ENCODE results near the gene CASP7.

The CASP7 gene

GRCh38 chr10:113742466-113742865 is 62.8 kb downstream of the CASP7 start:
- H3K9ac ChIP-seq (ENCODE audit: low read length): no peak overlapping the region

GRCh38 chr10:113743594-113743993 is 63.9 kb downstream of the CASP7 start:
- H3K4me1 ChIP-seq (ENCODE audit: insufficient read depth, low read length): no peaks in the 10 kb centered on the region
- H3K27ac ChIP-seq (ENCODE audit: low read depth, low read length): no peak overlapping the region
- no peaks in the 10 kb centered on the region for H3K36me3 ChIP-seq (ENCODE audit: insufficient read depth, low read length)
- no peak overlapping the region for H3K9ac ChIP-seq (ENCODE audit: low read length)
- H3K9me3 ChIP-seq (ENCODE audit: low read length): no peaks in the 10 kb centered on the region
- no peak overlapping the region for H3K4me3 ChIP-seq (ENCODE audit: low read depth in 1 of 2, low read length in 2 of 2)
- no peaks in the 10 kb centered on the region for H3K27me3 ChIP-seq (ENCODE audit: control insufficient read depth in 1 of 2, insufficient read depth in 2 of 2, low read length in 2 of 2)

More at GRCh38 chr10:113742466-113742865, 62.8 kb downstream of the CASP7 start:
- no peaks in the 10 kb centered on the region for H3K4me1 ChIP-seq (ENCODE audit: insufficient read depth, low read length)
- no peak overlapping the region for H3K4me3 ChIP-seq (ENCODE audit: low read depth in 1 of 2, low read length in 2 of 2)
- no peak overlapping the region for H3K27ac ChIP-seq (ENCODE audit: low read depth, low read length)
- no peaks in the 10 kb centered on the region for H3K27me3 ChIP-seq (ENCODE audit: control insufficient read depth in 1 of 2, insufficient read depth in 2 of 2, low read length in 2 of 2)
- no peaks in the 10 kb centered on the region for H3K36me3 ChIP-seq (ENCODE audit: insufficient read depth, low read length)
- H3K9me3 ChIP-seq (ENCODE audit: low read length): no peaks in the 10 kb centered on the region

GRCh38 chr10:113745374-113745773 is 65.7 kb downstream of the CASP7 start:
- H3K27me3 ChIP-seq (ENCODE audit: control insufficient read depth in 1 of 2, insufficient read depth in 2 of 2, low read length in 2 of 2): no peaks in the 10 kb centered on the region
- H3K9me3 ChIP-seq (ENCODE audit: low read length): no peaks in the 10 kb centered on the region
- no peak overlapping the region for H3K9ac ChIP-seq (ENCODE audit: low read length)
- H3K4me3 ChIP-seq (ENCODE audit: low read depth in 1 of 2, low read length in 2 of 2): no peak overlapping the region
- H3K4me1 ChIP-seq (ENCODE audit: insufficient read depth, low read length): no peaks in the 10 kb centered on the region
- no peak overlapping the region for H3K27ac ChIP-seq (ENCODE audit: low read depth, low read length)
- no peaks in the 10 kb centered on the region for H3K36me3 ChIP-seq (ENCODE audit: insufficient read depth, low read length)

- no peak overlapping the region for H3K9ac ChIP-seq (ENCODE audit: low read length)
- no peaks in the 10 kb centered on the region for H3K4me1 ChIP-seq (ENCODE audit: insufficient read depth, low read length)
- H3K9me3 ChIP-seq (ENCODE audit: low read length): no peaks in the 10 kb centered on the region
- H3K36me3 ChIP-seq (ENCODE audit: insufficient read depth, low read length): no peaks in the 10 kb centered on the region
- no peak overlapping the region for H3K27ac ChIP-seq (ENCODE audit: low read depth, low read length)
- no peaks in the 10 kb centered on the region for H3K27me3 ChIP-seq (ENCODE audit: control insufficient read depth in 1 of 2, insufficient read depth in 2 of 2, low read length in 2 of 2)
- H3K4me3 ChIP-seq (ENCODE audit: low read depth in 1 of 2, low read length in 2 of 2): no peak overlapping the region
Observed at GRCh38 chr10:113746217-113746957, 66.7 kb downstream of the CASP7 start.

- H3K27ac ChIP-seq (ENCODE audit: low read depth, low read length): no peak within 1 kb of the TSS
- no peaks in the 10 kb centered on the region for H3K9me3 ChIP-seq (ENCODE audit: low read length)
- no peak within 1 kb of the TSS for H3K4me3 ChIP-seq (ENCODE audit: low read depth in 1 of 2, low read length in 2 of 2)
Observed at GRCh38 chr10:113751181-113751732, 71.5 kb downstream of the CASP7 start, which contains the start of gene PLEKHS1. TSS of gene PLEKHS1 (plus strand) at chr10:113751682. CDS start at chr10:113755278, 3,596 bp downstream.

GRCh38 chr10:113752553-113752952 is 72.8 kb downstream of the CASP7 start:
- H3K36me3 ChIP-seq (ENCODE audit: insufficient read depth, low read length): no peaks in the 10 kb centered on the region
- no peaks in the 10 kb centered on the region for H3K4me1 ChIP-seq (ENCODE audit: insufficient read depth, low read length)
- H3K27me3 ChIP-seq (ENCODE audit: control insufficient read depth in 1 of 2, insufficient read depth in 2 of 2, low read length in 2 of 2): no peaks in the 10 kb centered on the region
- H3K9me3 ChIP-seq (ENCODE audit: low read length): no peaks in the 10 kb centered on the region
- no peak overlapping the region for H3K27ac ChIP-seq (ENCODE audit: low read depth, low read length)
- no peak overlapping the region for H3K9ac ChIP-seq (ENCODE audit: low read length)
- H3K4me3 ChIP-seq (ENCODE audit: low read depth in 1 of 2, low read length in 2 of 2): no peak overlapping the region

More at GRCh38 chr10:113751181-113751732, 71.5 kb downstream of the CASP7 start, which contains the start of gene PLEKHS1:
- no peak within 1 kb of the TSS for H3K9ac ChIP-seq (ENCODE audit: low read length)
- H3K36me3 ChIP-seq (ENCODE audit: insufficient read depth, low read length): no peaks in the 10 kb centered on the region
- no peaks in the 10 kb centered on the region for H3K4me1 ChIP-seq (ENCODE audit: insufficient read depth, low read length)
- H3K27me3 ChIP-seq (ENCODE audit: control insufficient read depth in 1 of 2, insufficient read depth in 2 of 2, low read length in 2 of 2): no peaks in the 10 kb centered on the region

- Histone ChIP-seq H3K27me3 (ENCODE audit: control insufficient read depth in 1 of 2, insufficient read depth in 2 of 2, low read length in 2 of 2) (no peaks in the 10 kb centered on the region), H3K9me3 (ENCODE audit: low read length) (no peaks in the 10 kb centered on the region), H3K4me1 (ENCODE audit: insufficient read depth, low read length) (no peaks in the 10 kb centered on the region), H3K27ac (ENCODE audit: low read depth, low read length) (no peak overlapping the region), H3K4me3 (ENCODE audit: low read depth in 1 of 2, low read length in 2 of 2) (no peak overlapping the region), H3K36me3 (ENCODE audit: insufficient read depth, low read length) (no peaks in the 10 kb centered on the region), H3K9ac (ENCODE audit: low read length) (no peak overlapping the region)
Observed at GRCh38 chr10:113753020-113753692, 73.4 kb downstream of the CASP7 start.

GRCh38 chr10:113754125-113754524 is 74.4 kb downstream of the CASP7 start:
- Histone ChIP-seq H3K4me3 (ENCODE audit: low read depth in 1 of 2, low read length in 2 of 2) (no peak overlapping the region), H3K4me1 (ENCODE audit: insufficient read depth, low read length) (no peaks in the 10 kb centered on the region), H3K27me3 (ENCODE audit: control insufficient read depth in 1 of 2, insufficient read depth in 2 of 2, low read length in 2 of 2) (no peaks in the 10 kb centered on the region), H3K9me3 (ENCODE audit: low read length) (no peaks in the 10 kb centered on the region), H3K9ac (ENCODE audit: low read length) (no peak overlapping the region), H3K27ac (ENCODE audit: low read depth, low read length) (no peak overlapping the region), H3K36me3 (ENCODE audit: insufficient read depth, low read length) (no peaks in the 10 kb centered on the region)

GRCh38 chr10:113754768-113755167 is 75.1 kb downstream of the CASP7 start:
- Histone ChIP-seq H3K4me1 (ENCODE audit: insufficient read depth, low read length) (no peaks in the 10 kb centered on the region), H3K36me3 (ENCODE audit: insufficient read depth, low read length) (no peaks in the 10 kb centered on the region), H3K27me3 (ENCODE audit: control insufficient read depth in 1 of 2, insufficient read depth in 2 of 2, low read length in 2 of 2) (no peaks in the 10 kb centered on the region), H3K4me3 (ENCODE audit: low read depth in 1 of 2, low read length in 2 of 2) (no peak overlapping the region), H3K9me3 (ENCODE audit: low read length) (no peaks in the 10 kb centered on the region), H3K27ac (ENCODE audit: low read depth, low read length) (no peak overlapping the region), H3K9ac (ENCODE audit: low read length) (no peak overlapping the region)

GRCh38 chr10:113756940-113757543 is 77.3 kb downstream of the CASP7 start:
- Histone ChIP-seq H3K9ac (ENCODE audit: low read length) (no peak overlapping the region), H3K4me3 (ENCODE audit: low read depth in 1 of 2, low read length in 2 of 2) (no peak overlapping the region), H3K36me3 (ENCODE audit: insufficient read depth, low read length) (no peaks in the 10 kb centered on the region), H3K4me1 (ENCODE audit: insufficient read depth, low read length) (no peaks in the 10 kb centered on the region), H3K9me3 (ENCODE audit: low read length) (no peaks in the 10 kb centered on the region), H3K27ac (ENCODE audit: low read depth, low read length) (no peak overlapping the region), H3K27me3 (ENCODE audit: control insufficient read depth in 1 of 2, insufficient read depth in 2 of 2, low read length in 2 of 2) (no peaks in the 10 kb centered on the region)

- Histone ChIP-seq H3K36me3 (ENCODE audit: insufficient read depth, low read length) (no peaks in the 10 kb centered on the region), H3K27ac (ENCODE audit: low read depth, low read length) (no peak overlapping the region), H3K4me1 (ENCODE audit: insufficient read depth, low read length) (no peaks in the 10 kb centered on the region), H3K27me3 (ENCODE audit: control insufficient read depth in 1 of 2, insufficient read depth in 2 of 2, low read length in 2 of 2) (no peaks in the 10 kb centered on the region), H3K9ac (ENCODE audit: low read length) (no peak overlapping the region), H3K4me3 (ENCODE audit: low read depth in 1 of 2, low read length in 2 of 2) (no peak overlapping the region), H3K9me3 (ENCODE audit: low read length) (no peaks in the 10 kb centered on the region)
Observed at GRCh38 chr10:113762083-113762482, 82.4 kb downstream of the CASP7 start.
